Left lobe of liver (tissue), 2 donors: ENCODE data around the gene TAF11L9. TPM values are rescaled to one million over a fixed set of nuclear protein-coding genes. Genes with fewer than 3 reads are reported as not detected.
"Not testable (repeated sequence)": the region's sequence is repeated elsewhere in the genome, so short reads cannot be mapped to it uniquely, and the experiment has no call there.

Source experiments
- ATAC-seq: fragments of 200-7000 bp; cut with Tn5 transposase; one replicate; pipeline ENCODE4 v1.9.1; 2020; ENCODE audit warnings: mild to moderate bottlenecking, moderate library complexity
- DNase-seq: peaks from one replicate; pipeline ENCODE4 v3.0.0-alpha.2; 2020; ENCODE audit warnings: low spot score
- total RNA-seq: library from RNA; stranded (reverse); gene quantifications from one replicate; pipeline ENCODE4 v1.2.1, GENCODE V29; 2021
- donor health status: DM: no; HTN: no; CAD: no; lungs with moderate emphysema.
- donor health status: DM: no; HTN: yes; CAD: no.

TAF11L9 gene
- not detected for total RNA-seq

DNA sequence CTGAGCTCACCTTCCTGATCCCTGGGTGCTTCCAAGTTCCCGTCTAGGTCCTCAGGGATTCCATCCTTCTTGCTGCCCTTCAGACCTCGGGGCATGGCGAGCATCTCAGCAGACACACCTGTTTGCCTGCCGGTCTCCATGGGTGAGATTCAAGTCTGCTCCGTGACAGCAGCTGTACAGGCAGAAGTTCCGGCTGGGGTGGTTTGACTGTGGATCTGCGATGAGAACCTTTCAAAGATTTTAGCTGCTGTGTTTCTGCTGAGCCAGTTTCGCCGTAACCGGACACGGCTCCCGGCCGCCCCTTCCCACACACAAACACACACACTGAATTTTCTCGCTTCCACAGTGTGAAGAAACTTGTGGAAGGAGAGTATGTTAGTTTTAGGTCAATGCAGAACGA lies at the start of gene TAF11L9:
TSS of gene TAF11L9 (minus strand) at position 140 of the 400 bp plus-strand sequence.
- DNase-seq, ATAC-seq: not testable (repeated sequence)

- ATAC-seq (no peak), DNase-seq (no peak)
Observed at GRCh38 chr5:17634160-17634559, 40.0 kb upstream of the TAF11L9 start, which contains the start of gene TAF11L14. Gene TAF11L14, plus strand, starts transcription at chr5:17634460.

DNA sequence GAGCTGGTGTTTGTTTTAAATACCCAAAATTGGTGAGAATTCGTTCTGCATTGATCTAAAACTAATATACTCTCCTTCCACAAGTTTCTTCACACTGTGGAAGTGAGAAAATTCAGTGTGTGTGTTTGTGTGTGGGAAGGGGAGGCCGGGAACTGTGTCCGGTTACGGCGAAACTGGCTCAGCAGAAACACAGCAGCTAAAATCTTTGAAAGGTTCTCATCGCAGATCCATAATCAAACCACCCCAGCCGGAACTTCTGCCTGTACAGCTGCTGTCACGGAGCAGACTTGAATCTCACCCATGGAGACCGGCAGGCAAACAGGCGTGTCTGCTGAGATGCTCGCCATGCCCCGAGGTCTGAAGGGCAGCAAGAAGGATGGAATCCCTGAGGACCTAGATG lies 37.6 kb upstream of the TAF11L9 start, which contains the start of gene TAF11L13:
TSS of gene TAF11L13 (plus strand) at position 301 of the 400 bp plus-strand sequence.
- not testable (repeated sequence) for DNase-seq, ATAC-seq

GRCh38 chr5:17625686-17626085 lies 31.5 kb upstream of the TAF11L9 start:
- ATAC-seq, result no peak
- no peak for DNase-seq

DNA sequence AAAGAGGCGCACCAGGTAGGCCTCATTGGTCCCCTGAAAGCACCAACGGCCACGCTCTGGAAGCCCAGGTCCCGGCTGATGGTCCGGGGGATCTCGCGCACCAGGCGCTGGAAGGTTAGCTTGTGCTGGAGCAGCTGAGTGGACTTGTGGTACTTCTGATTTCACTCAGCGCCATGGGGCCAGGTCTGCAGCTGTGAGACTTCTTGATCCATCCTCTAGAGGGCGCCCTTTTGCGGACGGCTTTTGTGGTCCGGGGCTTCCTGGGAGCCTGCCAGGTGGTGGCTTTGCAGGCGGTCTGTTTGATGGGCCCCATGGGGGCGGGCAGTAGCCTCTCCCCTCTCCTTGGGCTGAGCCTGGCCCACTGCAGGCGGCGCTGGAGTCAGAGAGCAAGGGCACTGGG lies 26.4 kb upstream of the TAF11L9 start:
- DNase-seq, result no peak
- ATAC-seq, result no peak

- ATAC-seq (no peak), DNase-seq (no peak)
Observed at GRCh38 chr5:17619354-17619753, 25.2 kb upstream of the TAF11L9 start.

DNA sequence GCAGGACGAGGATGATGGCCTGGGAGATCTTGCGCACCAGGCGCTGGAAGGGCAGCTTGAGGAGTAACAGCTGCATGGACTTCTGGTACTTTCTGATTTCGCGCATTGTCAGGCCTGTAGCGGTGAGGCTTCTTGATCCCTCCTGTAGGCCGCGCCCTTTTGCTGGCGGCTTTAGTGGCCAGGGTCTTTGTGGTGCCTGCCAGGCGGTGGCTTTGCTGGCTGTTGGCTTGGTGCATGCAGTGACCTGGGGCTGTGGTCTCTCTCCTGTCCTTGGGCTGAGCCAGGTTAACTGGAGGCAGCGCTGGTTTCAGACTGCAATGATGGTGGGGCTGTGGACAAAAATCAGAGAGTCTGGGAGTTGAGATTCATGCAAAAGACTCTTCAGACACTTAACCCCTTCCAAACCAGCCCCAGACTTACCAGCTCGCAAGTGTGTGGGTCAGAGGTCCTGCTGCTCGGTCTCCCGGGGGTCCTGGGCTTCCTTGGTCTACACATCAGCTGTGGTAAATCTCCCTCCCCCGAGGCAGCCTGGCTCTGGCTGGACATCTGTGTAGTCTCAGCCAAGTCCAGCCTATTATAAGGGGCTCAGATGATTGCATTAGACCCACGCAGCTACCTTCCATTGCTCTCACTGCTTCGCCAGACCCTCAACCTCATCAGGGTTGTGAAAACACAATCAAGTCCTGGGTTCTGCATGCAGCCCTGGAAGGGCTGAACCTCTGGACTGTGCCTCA lies 20.8 kb upstream of the TAF11L9 start:
- DNase-seq (no peak), ATAC-seq (no peak)

DNA sequence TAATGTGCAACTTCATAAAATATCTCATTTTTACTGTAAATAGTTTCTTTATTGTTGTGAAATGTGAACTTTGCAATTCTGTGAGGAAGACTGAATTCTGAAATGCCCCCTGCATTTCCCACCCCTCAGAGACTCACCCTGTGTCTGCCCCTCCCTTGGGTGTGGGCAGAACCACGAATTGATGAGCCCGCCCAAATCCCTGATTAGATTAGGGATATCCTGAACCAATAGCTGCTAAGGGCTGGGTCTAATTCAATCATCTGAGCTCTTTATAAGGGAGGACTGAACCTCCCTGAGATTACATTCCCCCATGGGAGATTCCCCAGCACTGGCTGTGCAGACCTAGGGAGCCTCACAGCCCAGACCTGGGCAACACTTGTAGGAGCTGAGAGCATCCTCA lies 15.9 kb upstream of the TAF11L9 start, which contains the start of gene TAF11L12:
TSS of gene TAF11L12 (plus strand) at position 301 of the 400 bp plus-strand sequence.
- ATAC-seq, DNase-seq: not testable (repeated sequence)

DNA sequence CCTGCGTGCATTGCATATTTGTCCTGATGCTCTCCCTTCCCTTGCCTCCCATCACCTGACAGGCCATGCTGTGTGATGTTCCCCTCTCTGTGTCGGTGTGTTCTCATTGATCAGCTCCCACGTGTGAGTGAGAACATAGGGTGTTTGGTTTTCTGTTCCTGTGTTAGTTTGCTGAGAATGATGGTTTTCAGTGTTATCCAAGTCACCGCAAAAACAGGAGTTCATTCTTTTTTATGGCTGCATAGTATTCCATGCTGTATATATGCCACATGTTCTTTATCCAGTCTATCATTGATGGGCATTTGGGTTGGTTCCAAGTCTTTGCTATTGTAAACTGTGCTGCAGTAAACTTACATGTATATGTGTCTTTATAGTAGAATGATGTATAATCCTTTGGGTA lies 13.3 kb upstream of the TAF11L9 start:
- ATAC-seq, result not testable (repeated sequence)

DNA sequence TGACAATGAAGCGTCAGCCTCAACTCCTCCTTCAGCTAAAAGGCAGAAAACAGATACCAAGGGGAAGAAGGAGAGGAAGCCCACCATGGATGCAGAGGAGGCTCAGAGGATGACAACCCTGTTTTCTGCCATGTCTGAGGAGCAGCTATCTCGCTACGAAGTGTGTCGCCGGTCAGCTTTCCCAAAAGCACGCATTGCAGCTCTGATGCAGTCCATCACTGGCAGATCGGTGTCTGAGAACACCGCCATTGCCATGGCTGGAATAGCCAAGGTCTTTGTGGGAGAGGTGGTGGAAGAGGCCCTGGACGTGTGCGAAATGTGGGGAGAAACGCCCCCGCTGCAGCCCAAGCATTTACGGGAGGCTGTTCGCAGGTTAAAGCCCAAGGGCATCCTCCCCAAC lies 10.8 kb upstream of the TAF11L9 start:
- no peak for ATAC-seq
- DNase-seq, result no peak

More for the DNA sequence above, 13.3 kb upstream of the TAF11L9 start:
- not testable (repeated sequence) for DNase-seq

DNA sequence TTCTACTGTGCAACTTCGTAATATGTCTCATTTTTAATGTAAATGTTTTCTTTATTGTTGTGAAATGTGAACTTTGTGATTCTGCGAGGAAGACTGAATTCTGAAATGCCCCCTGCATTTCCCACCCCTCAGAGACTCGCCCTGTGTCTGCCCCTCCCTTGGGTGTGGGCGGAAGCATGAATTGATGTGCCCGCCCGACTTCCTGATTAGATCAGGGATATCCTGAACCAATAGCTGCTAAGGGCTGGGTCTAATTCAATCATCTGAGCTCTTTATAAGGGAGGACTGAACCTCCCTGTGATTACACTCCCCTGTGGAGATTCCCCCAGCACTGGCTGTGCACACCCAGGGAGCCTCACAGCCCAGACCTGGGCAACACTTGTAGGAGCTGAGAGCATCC lies 9.7 kb upstream of the TAF11L9 start, which contains the start of gene TAF11L11:
TSS of gene TAF11L11 (plus strand) at position 304 of the 400 bp plus-strand sequence.
- ATAC-seq, DNase-seq: not testable (repeated sequence)

GRCh38 chr5:17597728-17598127 lies 3.5 kb upstream of the TAF11L9 start, which contains the start of gene TAF11L10:
Gene TAF11L10, minus strand, starts transcription at chr5:17597828.
- DNase-seq, ATAC-seq: not testable (repeated sequence)

DNA sequence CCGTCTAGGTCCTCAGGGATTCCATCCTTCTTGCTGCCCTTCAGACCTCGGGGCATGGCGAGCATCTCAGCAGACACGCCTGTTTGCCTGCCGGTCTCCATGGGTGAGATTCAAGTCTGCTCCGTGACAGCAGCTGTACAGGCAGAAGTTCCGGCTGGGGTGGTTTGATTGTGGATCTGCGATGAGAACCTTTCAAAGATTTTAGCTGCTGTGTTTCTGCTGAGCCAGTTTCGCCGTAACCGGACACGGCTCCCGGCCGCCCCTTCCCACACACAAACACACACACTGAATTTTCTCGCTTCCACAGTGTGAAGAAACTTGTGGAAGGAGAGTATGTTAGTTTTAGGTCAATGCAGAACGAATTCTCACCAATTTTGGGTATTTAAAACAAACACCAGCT lies 3.3 kb downstream of the TAF11L9 start, which contains the start of gene TAF11L8:
TSS of gene TAF11L8 (minus strand) at position 101 of the 400 bp plus-strand sequence.
- DNase-seq, ATAC-seq: not testable (repeated sequence)

DNA sequence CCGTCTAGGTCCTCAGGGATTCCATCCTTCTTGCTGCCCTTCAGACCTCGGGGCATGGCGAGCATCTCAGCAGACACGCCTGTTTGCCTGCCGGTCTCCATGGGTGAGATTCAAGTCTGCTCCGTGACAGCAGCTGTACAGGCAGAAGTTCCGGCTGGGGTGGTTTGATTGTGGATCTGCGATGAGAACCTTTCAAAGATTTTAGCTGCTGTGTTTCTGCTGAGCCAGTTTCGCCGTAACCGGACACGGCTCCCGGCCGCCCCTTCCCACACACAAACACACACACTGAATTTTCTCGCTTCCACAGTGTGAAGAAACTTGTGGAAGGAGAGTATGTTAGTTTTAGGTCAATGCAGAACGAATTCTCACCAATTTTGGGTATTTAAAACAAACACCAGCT lies 8.5 kb downstream of the TAF11L9 start, which contains the start of gene TAF11L7:
TSS of gene TAF11L7 (minus strand) at position 101 of the 400 bp plus-strand sequence.
- DNase-seq, ATAC-seq: not testable (repeated sequence)

Other genes starting within 250 kb of the TAF11L9 start
- not detected for gene TAF11L2, start 96.2 kb downstream of the TAF11L9 start, total RNA-seq
- gene TAF11L3, start 76.0 kb downstream of the TAF11L9 start, total RNA-seq, result not detected
- gene TAF11L4, start 72.6 kb downstream of the TAF11L9 start, total RNA-seq, result not detected
- not detected for gene TAF11L5, start 69.2 kb downstream of the TAF11L9 start, total RNA-seq
- not detected for gene TAF11L6, start 65.7 kb downstream of the TAF11L9 start, total RNA-seq
- gene TAF11L7, start 8.6 kb downstream of the TAF11L9 start, total RNA-seq, result not detected
- gene TAF11L8, start 3.4 kb downstream of the TAF11L9 start, total RNA-seq, result not detected
- not detected for gene TAF11L10, start 3.4 kb upstream of the TAF11L9 start, total RNA-seq
- not detected for gene TAF11L11, start 9.8 kb upstream of the TAF11L9 start, total RNA-seq
- not detected for gene TAF11L12, start 16.0 kb upstream of the TAF11L9 start, total RNA-seq
- not detected for gene TAF11L13, start 37.7 kb upstream of the TAF11L9 start, total RNA-seq
- gene TAF11L14, start 40.1 kb upstream of the TAF11L9 start, total RNA-seq, result not detected